IMR-90 (cell line): ENCODE results near the gene RDH16. TPM values are rescaled to one million over a fixed set of nuclear protein-coding genes. Genes with fewer than 3 reads are reported as not detected.

Experiments
- ATAC-seq: fragments of 200-7000 bp; cut with Tn5 transposase; 2 replicates; pipeline ENCODE4 v1.9.1; 2020; ENCODE audit warnings: low read depth, mild to moderate bottlenecking, moderate library complexity
- BruUV-seq: library from RNA; stranded (reverse); fragments of 400-500 nt; replicated peaks from 2 replicates; lab custom pipeline; 2021; lab: Mats Ljungman, UMichigan
- CTCF ChIA-PET: fragments of 300-600 bp; formaldehyde crosslinking; extraction: SDS; loops from one replicate; lab custom pipeline; 2021; ENCODE audit warnings: antibody characterized with exemption; lab: Yijun Ruan, JAX
- POLR2A ChIA-PET: fragments of 300-600 bp; sonication (Branson Sonifier 250); formaldehyde crosslinking; loops from one replicate; lab custom pipeline; 2022; ENCODE audit warnings: antibody characterized with exemption; ENCODE audit not compliant: unreplicated experiment; lab: Charles Lee
- DNase-seq: peaks from one replicate; pipeline ENCODE4 v3.0.0; 2013
- H2AFZ ChIP-seq: replicated peaks from 2 replicates; pipeline ENCODE3; 2013; ENCODE audit warnings: low read length, mild to moderate bottlenecking; ENCODE audit not compliant: poor library complexity
- H2AK5ac ChIP-seq: 2 replicates; pipeline ENCODE4 v1.6.1; 2013; ENCODE audit warnings: low read depth, low read length, inconsistent platforms
- H2AK9ac ChIP-seq: replicated peaks from 2 replicates; pipeline ENCODE3; 2013; ENCODE audit warnings: mild to moderate bottlenecking, low read depth, low read length, moderate library complexity; ENCODE audit not compliant: poor library complexity
- H2BK120ac ChIP-seq: 2 replicates; pipeline ENCODE4 v1.6.1; 2013; ENCODE audit warnings: low read depth, low read length, inconsistent platforms
- H2BK15ac ChIP-seq: 3 replicates; pipeline ENCODE4 v1.6.1; 2013; ENCODE audit warnings: low read depth, low read length, inconsistent platforms
- H2BK20ac ChIP-seq: 2 replicates; pipeline ENCODE4 v1.6.1; 2013; ENCODE audit warnings: low read depth, mild to moderate bottlenecking, inconsistent platforms, low read length, moderate library complexity
- H2BK5ac ChIP-seq: 2 replicates; pipeline ENCODE4 v1.6.1; 2013; ENCODE audit warnings: mild to moderate bottlenecking, low read depth, low read length, inconsistent platforms; ENCODE audit not compliant: poor library complexity, severe bottlenecking
- H3K14ac ChIP-seq: replicated peaks from 2 replicates; pipeline ENCODE4 v1.6.1; 2013; ENCODE audit warnings: low read depth, low read length, inconsistent platforms
- H3K18ac ChIP-seq: 2 replicates; pipeline ENCODE4 v1.6.1; 2013; ENCODE audit warnings: low read depth, low read length, control low read depth
- H3K23ac ChIP-seq: 2 replicates; pipeline ENCODE4 v1.6.1; 2013; ENCODE audit warnings: low read depth, low read length, inconsistent platforms
- H3K27ac ChIP-seq: 2 replicates; pipeline ENCODE4 v1.5.1; 2013; ENCODE audit warnings: mild to moderate bottlenecking, control low read depth, low read length; ENCODE audit not compliant: insufficient read depth
- H3K27me3 ChIP-seq: 2 replicates; pipeline ENCODE4 v1.6.1; 2013; ENCODE audit warnings: low read length; ENCODE audit not compliant: control insufficient read depth, insufficient read depth
- H3K36me3 ChIP-seq: 2 replicates; pipeline ENCODE4 v1.6.1; 2013; ENCODE audit warnings: low read length, mixed read lengths; ENCODE audit not compliant: control insufficient read depth, insufficient read depth
- H3K4ac ChIP-seq: 2 replicates; pipeline ENCODE4 v1.6.1; 2013; ENCODE audit warnings: low read depth, low read length, inconsistent platforms
- H3K4me1 ChIP-seq: 2 replicates; pipeline ENCODE4 v1.6.1; 2013; ENCODE audit warnings: low read length, mixed read lengths; ENCODE audit not compliant: control insufficient read depth, insufficient read depth
- H3K4me2 ChIP-seq: 2 replicates; pipeline ENCODE4 v1.6.1; 2013; ENCODE audit warnings: low read depth, mild to moderate bottlenecking, control low read depth, low read length, moderate library complexity
- H3K4me3 ChIP-seq: 2 replicates; pipeline ENCODE4 v1.5.1; 2013; ENCODE audit warnings: low read depth, mild to moderate bottlenecking, control low read depth, low read length, moderate library complexity; ENCODE audit not compliant: insufficient read depth
- H3K56ac ChIP-seq: 2 replicates; pipeline ENCODE4 v1.6.1; 2013; ENCODE audit warnings: low read length, inconsistent platforms; ENCODE audit not compliant: insufficient read depth; ENCODE audit errors: extremely low read depth
- H3K79me1 ChIP-seq, 2 experiments: 2 replicates each; pipeline ENCODE4 v1.6.1; 2013; ENCODE audit warnings: low read length in 2 of 2, inconsistent platforms in 1 of 2, low read depth in 1 of 2
- H3K9ac ChIP-seq: 2 replicates; pipeline ENCODE4 v1.6.1; 2013; ENCODE audit warnings: low read depth, low read length, control low read depth
- H3K9me1 ChIP-seq: 2 replicates; pipeline ENCODE4 v1.6.1; 2013; ENCODE audit warnings: low read length, inconsistent platforms; ENCODE audit not compliant: insufficient read depth
- H3K9me3 ChIP-seq: 2 replicates; pipeline ENCODE4 v1.6.1; 2013; ENCODE audit warnings: low read length; ENCODE audit not compliant: control insufficient read depth, insufficient read depth
- H4K20me1 ChIP-seq: 2 replicates; pipeline ENCODE4 v1.6.1; 2013; ENCODE audit warnings: low read length, inconsistent platforms; ENCODE audit not compliant: insufficient read depth
- H4K5ac ChIP-seq: 2 replicates; pipeline ENCODE4 v1.6.1; 2013; ENCODE audit warnings: mild to moderate bottlenecking, low read depth, low read length, control low read depth
- H4K8ac ChIP-seq, 2 experiments: 2 replicates each; pipeline ENCODE4 v1.6.1; 2013; ENCODE audit warnings: low read depth in 2 of 2, low read length in 2 of 2, control low read depth in 1 of 2, inconsistent platforms in 1 of 2
- H4K91ac ChIP-seq: 2 replicates; pipeline ENCODE4 v1.6.1; 2013; ENCODE audit warnings: low read depth, low read length, inconsistent platforms; ENCODE audit not compliant: insufficient read depth
- BHLHE40 ChIP-seq: fragments of 150-350 bp; IDR thresholded peaks from 2 replicates; pipeline ENCODE4 v1.6.1; 2016; ENCODE audit warnings: mild to moderate bottlenecking, low read depth, low read length
- CHD1 ChIP-seq: IDR thresholded peaks from 2 replicates; pipeline ENCODE4 v1.6.1; 2012; ENCODE audit warnings: low read depth, low read length, improper control_type of control experiment
- CTCF ChIP-seq: conservative IDR thresholded peaks from 2 replicates; pipeline ENCODE4 v1.5.1; 2012; ENCODE audit warnings: mild to moderate bottlenecking, low read depth, low read length, improper control_type of control experiment
- ELK1 ChIP-seq: fragments of 150-350 bp; IDR thresholded peaks from 2 replicates; pipeline ENCODE4 v1.6.1; 2016; ENCODE audit warnings: low read depth, mild to moderate bottlenecking, low read length, moderate library complexity, borderline replicate concordance
- MAFK ChIP-seq: IDR thresholded peaks from 2 replicates; pipeline ENCODE4 v1.6.1; 2012; ENCODE audit warnings: low read depth, low read length, improper control_type of control experiment
- MXI1 ChIP-seq: IDR thresholded peaks from 2 replicates; pipeline ENCODE4 v1.6.1; 2012; ENCODE audit warnings: low read depth, mild to moderate bottlenecking, low read length, moderate library complexity, borderline replicate concordance
- POLR2A ChIP-seq: IDR thresholded peaks from 2 replicates; pipeline ENCODE4 v1.6.1; 2012; ENCODE audit warnings: mild to moderate bottlenecking, low read depth, low read length
- RAD21 ChIP-seq: IDR thresholded peaks from 2 replicates; pipeline ENCODE4 v1.6.1; 2012; ENCODE audit warnings: low read length, improper control_type of control experiment
- RCOR1 ChIP-seq: IDR thresholded peaks from 2 replicates; pipeline ENCODE4 v1.6.1; 2012; ENCODE audit warnings: mild to moderate bottlenecking, low read length, improper control_type of control experiment; ENCODE audit not compliant: insufficient replicate concordance
- SMC3 ChIP-seq: fragments of 150-350 bp; IDR thresholded peaks from 2 replicates; pipeline ENCODE4 v1.6.1; 2016; ENCODE audit warnings: low read depth, mild to moderate bottlenecking, antibody characterized with exemption, low read length, moderate library complexity
- WGBS, 2 experiments: methylation state at CpG; one replicate each; pipeline versions ENCODE4 v1.1.5 to v1.1.7; 2013; ENCODE audit warnings: missing lambda C conversion rate in 2 of 2; ENCODE audit not compliant: insufficient read length in 1 of 2; ENCODE audit errors: extremely low coverage in 2 of 2; 5-methylcytosine and 5-hydroxymethylcytosine counted together
- dilution Hi-C: fragments of 300-500 bp; cut with HindIII; formaldehyde crosslinking; loops from one replicate; pipeline ENCODE4 v1.14.3; 2018; ENCODE audit warnings: low sequenced_read_pairs; ENCODE audit not compliant: unreplicated experiment
- in situ Hi-C: fragments of 300-500 bp; cut with MboI; formaldehyde crosslinking; loops from 3 replicates; pipeline ENCODE4 v1.14.3; 2019; ENCODE audit warnings: low sequenced_read_pairs, inconsistent platforms, mixed read lengths
- intact Hi-C: fragments of 100-400 bp; cut with micrococcal nuclease; formaldehyde crosslinking; loops from 2 replicates; pipeline ENCODE4 v1.10.0; 2022
- polyA plus RNA-seq, 3 experiments: library from polyadenylated mRNA; depleted of rRNA; stranded (reverse); fragments of >200 nt; gene quantifications; 2 replicates each; pipeline ENCODE4 v1.2.3, GENCODE V29; 2012; ENCODE audit warnings: low replicate concordance in 1 of 3
- total RNA-seq: library from RNA; depleted of rRNA; stranded (reverse); fragments of >200 nt; gene quantifications from 2 replicates; pipeline ENCODE4 v1.2.3, GENCODE V29; 2012

The RDH16 gene
- total and polyA plus RNA-seq, 2 of the 4 experiments (the other 2 are of a cell fraction) = not detected

- CTCF ChIA-PET = no interaction called here
- H4K91ac ChIP-seq = no peak overlapping the region
- peaks cover 18 to 61% of the 10 kb centered on the region in 2 experiments for H3K79me1 ChIP-seq
- WGBS, 2 experiments = no CpG with 5 or more reads among the region's 4 CpGs
- H3K27ac ChIP-seq = no peak overlapping the region
- H2AFZ ChIP-seq = no peak overlapping the region
- H3K9ac ChIP-seq = no peak overlapping the region
- peaks cover 48% of the 10 kb centered on the region for H3K36me3 ChIP-seq
- no peak overlapping the region for H3K56ac ChIP-seq
- no peak overlapping the region for H3K23ac ChIP-seq
- no peak for ATAC-seq
- H4K8ac ChIP-seq = no peak overlapping the region
- no peak overlapping the region for H3K4ac ChIP-seq
- H3K14ac ChIP-seq = no peak overlapping the region
- no peak overlapping the region for H2AK9ac ChIP-seq
- no TSS peak for BruUV-seq
- H2BK5ac ChIP-seq = no peak overlapping the region
- H4K20me1 ChIP-seq = peaks cover 39% of the 10 kb centered on the region
- dilution Hi-C loops (no loop called here), in situ Hi-C loops (loop anchor here (25.0 kb wide), 1 partner anchor 487 kb away; the partner anchor contains the start of gene RBMS2), intact Hi-C loops (no loop called here)
- no peak overlapping the region for H3K4me2 ChIP-seq
- H3K4me1 ChIP-seq = peaks cover 6% of the 10 kb centered on the region
- DNase-seq = no peak
- H2BK15ac ChIP-seq = no peak overlapping the region
- H3K9me3 ChIP-seq = no peaks in the 10 kb centered on the region
- no peak for TF ChIP-seq CTCF
- no peak for TF ChIP-seq MXI1
- TF ChIP-seq BHLHE40 = no peak
- no peak for TF ChIP-seq MAFK
- no peak for TF ChIP-seq RCOR1
- no peak for TF ChIP-seq RAD21
- no peak for TF ChIP-seq ELK1
- TF ChIP-seq CHD1 = no peak
- TF ChIP-seq SMC3 = no peak
- TF ChIP-seq POLR2A = no peak
- H3K27me3 ChIP-seq = no peaks in the 10 kb centered on the region
- no peak overlapping the region for H2BK20ac ChIP-seq
- no peak overlapping the region for H2BK120ac ChIP-seq
- H3K9me1 ChIP-seq = peaks cover 17% of the 10 kb centered on the region
- no peak overlapping the region for H3K18ac ChIP-seq
- no peak overlapping the region for H4K5ac ChIP-seq
- POLR2A ChIA-PET = no interaction called here
- H3K4me3 ChIP-seq = no peak overlapping the region
- H2AK5ac ChIP-seq = no peak overlapping the region
These were observed 41.6 kb upstream of the RDH16 start for GRCh38 chr12:56998981-56999380.
